ENCODE measurements around the gene DPPA3.
"Not testable (repeated sequence)": the region's sequence is repeated elsewhere in the genome, so short reads cannot be mapped to it uniquely, and the experiment has no call there.

DPPA3 gene

DNA sequence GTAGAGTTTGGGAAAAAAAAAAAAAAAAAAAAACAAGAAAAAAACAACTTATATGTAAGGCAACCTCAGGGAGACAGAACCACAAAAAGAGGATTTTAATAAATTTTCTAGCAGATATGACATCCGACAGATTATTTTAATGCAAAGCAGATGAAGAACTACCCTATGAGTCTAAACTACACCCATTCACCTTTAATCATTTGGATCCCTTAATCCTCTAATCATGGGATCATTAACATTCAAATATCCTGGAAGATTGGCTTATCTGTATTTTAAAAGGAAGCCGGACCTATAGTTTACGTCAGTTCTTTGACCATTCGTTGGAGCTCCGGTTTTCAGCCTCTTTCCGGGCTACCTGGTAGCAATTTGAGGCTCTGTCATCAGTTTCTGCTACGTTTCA is at the start of gene DPPA3:
TSS of gene DPPA3 (plus strand) at position 301 of the 400 bp plus-strand sequence. CDS start 138 bp downstream, outside the sequence.
- no peak for DNase-seq

DNA sequence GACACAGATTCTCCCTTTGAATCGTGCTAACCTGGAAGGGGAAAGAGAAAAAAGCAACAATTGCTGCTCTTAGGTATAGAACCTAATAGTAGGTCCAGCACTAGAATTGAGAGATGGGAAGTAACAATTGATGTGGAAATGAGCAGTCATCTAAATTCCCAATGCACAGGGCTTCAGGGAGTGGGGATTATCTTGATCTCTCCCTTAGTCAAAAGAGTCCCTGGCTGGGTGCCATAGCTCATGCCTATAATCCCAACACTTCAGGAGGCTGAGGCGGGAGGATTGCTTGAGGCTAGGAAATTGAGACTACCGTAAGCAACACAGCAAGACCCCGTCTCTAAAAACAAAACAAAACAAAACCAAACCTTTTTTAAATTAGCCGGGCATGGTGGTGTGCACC is 49.5 kb upstream of the DPPA3 start:
- DNase-seq: no peak

DNA sequence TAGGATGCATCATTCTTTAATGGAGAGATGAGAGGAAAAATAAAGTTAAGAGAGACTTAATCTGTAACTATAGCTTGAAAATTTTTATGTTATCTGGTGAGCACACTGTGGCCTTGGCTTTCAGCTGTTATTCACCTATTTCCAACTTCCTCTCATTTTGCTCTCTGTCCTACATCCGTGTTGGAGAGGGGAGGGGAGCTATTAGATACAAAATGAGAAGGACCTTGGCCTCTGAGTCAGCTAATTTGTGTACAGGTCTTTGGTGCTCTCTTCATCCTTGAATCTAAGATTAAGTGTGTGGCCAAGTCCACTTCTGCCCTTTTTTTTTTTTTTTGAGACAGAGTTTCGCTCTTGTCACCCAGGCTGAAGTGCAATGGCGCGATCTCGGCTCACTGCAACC is 44.6 kb upstream of the DPPA3 start:
- no peak for DNase-seq

DNA sequence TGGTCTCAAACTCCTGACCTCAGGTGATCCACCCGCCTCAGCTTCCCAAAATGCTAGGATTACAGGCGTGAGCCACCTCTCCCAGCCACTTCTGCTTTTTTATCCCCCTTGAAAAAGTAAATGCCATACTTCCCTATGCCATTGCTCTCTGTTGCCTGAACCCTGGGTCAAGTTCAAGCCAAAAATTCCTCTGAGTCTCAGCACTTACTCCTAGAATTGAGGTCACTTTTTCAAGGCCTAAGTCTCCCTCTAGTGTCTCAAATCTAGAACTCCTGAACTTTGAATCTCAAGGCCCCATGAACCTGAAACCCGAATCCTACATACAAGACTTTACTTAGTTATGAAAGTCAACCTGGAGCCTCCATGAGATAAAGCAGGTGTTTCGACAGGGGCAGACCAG is 44.1 kb upstream of the DPPA3 start:
- DNase-seq: no peak

DNA sequence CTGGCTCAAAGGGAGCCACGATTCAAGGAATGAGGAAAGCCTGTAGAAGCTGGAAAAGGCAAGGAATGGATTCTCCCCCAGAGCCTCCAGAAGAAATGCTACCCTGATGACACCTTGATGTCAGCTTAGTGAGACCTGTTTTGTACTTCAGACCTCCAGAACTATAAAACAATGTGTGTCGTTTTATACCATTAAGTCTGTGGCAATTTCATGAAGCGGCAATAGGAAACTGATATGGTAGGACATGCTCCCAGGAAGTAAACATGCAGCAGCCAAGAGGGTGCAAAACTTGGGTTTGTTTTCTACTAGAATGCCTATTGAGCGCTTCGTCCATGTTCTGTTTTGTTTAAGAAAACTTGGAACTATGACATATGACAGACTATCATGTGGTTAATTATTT is 43.1 kb upstream of the DPPA3 start:
- no peak for DNase-seq

DNA sequence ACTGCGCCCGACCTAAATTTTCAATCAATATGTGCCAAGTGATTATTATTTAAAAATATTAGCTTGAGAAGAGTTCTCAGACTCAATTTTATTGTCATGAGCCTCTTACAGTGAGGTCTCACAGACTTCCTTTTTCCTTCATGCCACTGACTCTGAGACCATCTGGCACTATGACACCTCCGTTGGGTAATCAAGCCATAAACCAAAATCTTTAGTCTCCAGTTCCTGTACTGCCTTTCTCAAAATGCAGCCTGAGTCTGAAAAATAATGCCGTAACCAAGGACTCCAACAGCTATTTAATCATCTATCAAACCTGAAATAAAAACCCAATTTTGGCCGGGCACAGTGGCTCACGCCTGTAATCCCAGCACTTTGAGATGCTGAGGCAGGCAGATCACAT is 35.8 kb upstream of the DPPA3 start:
- not testable (repeated sequence) for DNase-seq

DNA sequence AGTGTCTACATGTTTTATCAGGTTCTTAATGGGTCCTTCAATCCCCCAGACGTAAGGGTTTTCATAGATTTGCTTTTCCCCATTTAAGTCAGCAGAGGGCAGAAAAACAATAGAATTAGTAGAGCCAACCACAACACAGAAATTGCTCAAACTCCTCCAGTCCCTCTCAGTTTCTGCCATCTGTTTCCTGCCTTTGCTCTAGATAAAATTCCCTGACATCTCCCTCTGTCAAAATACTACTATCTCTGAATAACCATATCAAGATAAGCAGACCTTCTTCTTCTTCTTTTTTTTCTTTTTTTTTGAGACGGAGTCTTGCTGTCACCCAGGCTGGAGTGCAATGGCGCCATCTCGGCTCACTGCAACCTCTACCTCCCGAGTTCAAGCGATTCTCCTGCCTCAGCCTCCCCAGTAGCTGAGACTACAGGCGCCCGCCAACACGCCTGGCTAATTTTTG is 33.8 kb upstream of the DPPA3 start:
- not testable (repeated sequence) for DNase-seq

DNA sequence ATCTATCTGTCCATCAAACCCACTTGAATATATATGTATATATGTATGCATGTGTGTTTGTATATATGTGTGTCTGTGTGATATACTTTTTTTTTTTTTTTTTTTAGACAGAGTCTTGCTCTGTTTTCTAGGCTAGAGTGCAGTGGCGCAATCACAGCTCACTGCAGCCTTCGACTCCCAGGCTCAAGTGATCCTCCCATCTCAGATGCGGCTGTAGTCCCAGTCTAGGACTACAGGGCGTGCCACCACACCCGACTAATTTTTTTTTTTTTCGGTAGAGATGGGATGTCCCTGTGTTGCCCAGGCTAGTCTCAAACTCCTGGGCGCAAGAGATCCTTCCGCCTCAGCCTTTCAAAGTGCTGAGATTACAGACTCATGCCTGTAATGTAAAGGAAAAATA is 32.5 kb upstream of the DPPA3 start:
- DNase-seq: no peak

DNA sequence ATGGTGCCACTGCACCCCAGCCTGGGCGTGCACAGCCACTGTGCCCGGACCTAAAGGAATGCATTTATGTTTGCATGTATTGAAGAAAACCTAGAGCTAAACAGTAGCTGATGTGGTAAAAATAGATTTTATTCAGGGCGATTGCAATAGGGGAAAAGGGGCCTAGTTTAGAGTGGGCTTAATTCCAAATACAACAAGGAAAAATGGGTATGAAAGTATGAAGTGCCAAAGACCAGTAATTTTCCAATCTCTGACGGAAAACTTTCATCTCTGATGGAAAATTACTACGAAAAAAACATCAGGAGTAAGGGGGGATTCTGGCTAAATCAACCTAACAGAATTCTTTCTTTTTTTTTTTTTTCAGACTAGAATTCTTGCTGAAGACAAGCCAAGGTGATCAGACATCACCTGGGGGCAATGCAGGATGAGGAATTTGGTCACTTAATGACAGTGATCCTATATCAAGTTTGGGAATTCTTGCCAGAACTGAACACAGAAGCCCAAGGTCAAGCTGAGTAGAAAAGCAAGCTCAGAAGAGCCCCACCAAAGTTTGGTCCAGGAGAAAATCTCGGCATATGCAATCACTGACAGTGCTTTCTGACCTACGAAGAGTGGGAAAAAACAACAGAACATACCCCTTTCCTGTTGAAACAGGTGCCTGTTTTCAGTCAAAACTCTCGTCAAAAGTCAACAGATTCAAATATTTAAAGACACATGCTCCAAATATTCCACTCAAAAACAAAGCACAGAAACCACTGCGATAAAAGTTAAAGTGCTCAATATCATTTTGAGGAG is 31.8 kb upstream of the DPPA3 start:
- DNase-seq: no peak

DNA sequence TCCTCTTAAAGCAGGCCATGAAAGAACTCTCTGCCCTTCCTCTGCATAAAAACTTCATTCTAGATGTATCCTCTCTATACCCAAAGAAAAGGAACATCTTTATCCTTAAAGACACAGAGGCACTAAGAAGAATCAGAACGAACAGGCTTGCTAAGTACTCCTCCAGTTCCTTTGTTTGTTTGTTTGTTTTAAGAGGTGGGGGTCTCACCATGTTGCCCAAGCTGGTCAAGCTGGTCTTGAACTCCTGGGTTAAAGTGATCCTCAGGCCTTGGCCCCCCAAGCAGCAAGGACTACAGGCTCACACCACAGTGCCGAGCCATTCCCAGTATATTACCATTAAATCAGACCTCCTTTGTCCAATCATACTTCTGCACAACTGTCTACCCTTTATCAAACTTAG is 29.7 kb upstream of the DPPA3 start:
- no peak for DNase-seq

DNA sequence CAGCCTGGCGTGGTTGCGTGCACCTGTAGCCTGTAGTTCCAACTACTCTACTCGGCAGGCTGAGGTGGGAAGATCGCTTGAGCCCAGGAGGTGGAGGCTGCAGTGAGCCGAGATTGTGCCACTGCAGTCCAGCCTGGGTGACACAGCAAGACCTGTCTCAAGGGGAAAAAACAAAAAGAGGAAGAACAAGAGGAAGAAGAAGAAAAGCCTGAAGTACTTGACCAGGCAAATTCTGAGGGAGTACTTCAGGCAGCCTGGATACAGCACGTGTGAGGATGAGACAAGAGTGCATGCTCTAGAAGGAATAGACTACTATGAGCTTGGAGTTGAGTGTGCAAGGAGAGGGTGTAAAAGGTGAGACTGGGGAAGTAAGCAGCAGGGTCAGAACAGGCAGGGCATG is 17.4 kb upstream of the DPPA3 start:
- DNase-seq: no peak

DNA sequence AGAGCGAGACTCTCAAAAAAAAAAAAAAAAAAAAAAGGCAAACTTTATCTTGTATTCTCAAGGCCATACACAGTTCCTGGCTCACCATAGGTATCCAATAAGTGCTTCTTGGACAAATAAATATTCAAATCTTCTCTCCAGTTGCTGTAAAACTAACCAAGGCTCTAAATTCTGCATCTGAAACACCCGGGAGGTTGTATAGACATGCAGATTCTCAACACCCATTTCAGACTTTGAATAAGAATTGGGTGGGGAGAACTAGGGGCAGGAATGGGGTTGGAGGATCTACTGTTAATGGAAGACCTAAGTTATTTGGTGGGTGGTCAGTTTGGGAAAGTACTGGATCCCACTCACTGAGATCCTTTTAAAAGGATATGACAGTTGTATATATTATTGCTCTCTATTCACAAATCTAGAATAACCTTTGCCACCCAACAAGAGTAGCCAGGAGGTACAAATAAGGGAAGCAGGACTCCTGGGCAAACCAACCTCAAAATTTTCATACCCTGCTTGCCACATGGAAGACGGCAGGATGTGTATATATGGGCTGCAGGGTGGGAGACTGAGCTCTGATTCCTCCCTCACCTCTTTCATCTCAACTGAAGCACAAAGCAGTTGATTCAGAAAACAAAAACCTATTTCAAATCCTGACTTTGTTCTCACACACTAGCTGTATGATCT is 16.5 kb upstream of the DPPA3 start:
- no peak for DNase-seq

DNA sequence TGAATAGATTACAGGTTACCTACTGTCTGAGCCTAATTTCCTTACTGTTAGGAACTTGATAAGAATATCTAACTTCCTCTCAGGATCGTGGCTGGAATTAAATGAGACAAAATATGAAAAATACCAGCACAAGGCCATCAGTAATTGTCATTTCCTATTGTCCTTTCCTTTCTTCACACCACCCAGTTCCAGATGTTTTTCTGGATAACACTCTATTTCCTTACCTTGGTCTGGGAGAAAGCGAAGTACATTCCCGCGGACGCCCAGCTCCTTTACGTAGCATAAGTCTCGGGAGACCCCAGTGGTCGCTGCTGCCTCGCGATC is 16.0 kb upstream of the DPPA3 start:
- DNase-seq: no peak

DNA sequence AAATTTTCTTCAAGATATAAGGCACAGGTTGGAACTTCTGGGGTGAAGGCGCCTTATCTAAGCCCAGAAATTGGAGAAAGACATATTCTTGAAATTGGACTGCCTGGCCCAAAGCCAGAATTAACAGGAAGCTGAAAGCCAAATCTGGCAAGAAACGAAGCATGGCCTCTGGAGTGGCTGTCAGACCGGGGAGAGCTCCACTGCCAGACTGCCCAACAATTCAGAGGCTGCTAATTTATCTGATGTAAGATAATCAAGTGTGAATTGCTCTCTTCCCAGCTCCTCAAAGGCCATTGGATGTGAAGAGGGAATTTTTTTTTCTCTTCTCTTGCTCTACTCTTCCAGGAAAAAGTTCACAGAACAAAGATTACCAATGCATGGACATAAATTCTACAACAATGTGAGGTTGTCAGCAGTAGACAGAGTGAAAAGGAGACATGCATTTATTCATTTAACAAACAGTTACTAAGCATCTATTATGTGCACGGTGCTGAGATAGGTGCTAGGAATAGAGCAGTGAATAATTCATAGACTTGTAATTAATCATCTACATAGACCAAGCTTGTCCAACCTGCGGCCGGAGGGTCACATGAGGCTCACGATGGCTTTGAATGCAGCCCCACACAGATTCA is 15.6 kb upstream of the DPPA3 start, which contains the start of gene GDF3:
TSS of gene GDF3 (minus strand) at position 210 of the 632 bp plus-strand sequence. CDS start at position 163, 47 bp downstream.
- DNase-seq: no peak

DNA sequence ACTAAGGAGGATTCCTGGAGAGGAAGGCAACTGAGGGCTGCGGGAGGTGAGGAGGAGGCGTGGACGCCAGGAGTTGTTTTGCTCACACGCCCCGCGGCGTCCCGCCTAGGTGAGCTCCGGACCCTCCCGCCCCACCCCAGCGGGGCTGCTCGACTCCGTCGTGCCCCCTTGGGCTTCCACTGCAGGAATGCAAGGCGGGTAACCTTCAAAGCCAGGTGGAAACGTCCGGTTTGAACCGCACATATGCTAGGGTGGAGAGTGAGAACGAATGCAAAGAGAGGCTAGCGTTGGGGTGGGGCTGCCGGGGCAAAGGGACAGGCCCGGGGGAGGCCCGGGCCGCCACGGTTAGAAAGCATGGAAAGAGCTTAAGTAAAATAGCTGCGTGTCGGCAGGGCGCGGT is 5.4 kb upstream of the DPPA3 start:
- no peak for DNase-seq

DNA sequence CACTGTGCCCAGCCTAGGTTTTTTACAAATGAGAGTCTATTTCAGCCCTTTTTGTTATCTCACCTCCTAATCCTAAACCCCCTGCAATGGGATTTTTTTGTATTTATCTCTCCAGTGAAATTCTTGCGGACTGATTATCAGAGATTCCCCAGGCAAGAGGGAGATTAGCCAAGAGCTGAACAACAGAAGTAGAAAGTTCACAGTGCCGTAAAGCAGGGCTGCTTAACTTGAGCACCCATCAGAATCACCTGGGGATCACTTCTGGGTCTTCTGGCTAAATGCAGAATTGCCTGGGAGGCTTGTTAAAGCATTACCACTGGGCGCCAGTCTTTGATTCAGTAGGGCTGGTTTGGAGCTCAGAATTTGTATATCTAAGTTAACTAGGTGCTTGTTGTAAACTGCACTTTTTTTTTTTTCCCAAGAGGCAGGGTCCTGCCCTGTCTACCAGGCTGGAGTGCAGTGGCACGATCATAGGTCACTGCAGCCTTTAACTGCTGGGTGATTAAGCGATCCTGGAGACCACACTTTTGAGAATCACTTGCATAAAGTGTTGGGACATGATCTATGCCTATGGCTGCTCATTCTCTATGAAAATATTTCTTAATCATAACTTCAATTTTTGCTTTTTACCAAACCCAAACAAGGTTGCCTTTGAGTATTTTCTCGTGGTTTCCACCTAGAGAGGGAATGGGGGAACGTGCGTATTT is 1.1 kb upstream of the DPPA3 start:
- DNase-seq: no peak

DNA sequence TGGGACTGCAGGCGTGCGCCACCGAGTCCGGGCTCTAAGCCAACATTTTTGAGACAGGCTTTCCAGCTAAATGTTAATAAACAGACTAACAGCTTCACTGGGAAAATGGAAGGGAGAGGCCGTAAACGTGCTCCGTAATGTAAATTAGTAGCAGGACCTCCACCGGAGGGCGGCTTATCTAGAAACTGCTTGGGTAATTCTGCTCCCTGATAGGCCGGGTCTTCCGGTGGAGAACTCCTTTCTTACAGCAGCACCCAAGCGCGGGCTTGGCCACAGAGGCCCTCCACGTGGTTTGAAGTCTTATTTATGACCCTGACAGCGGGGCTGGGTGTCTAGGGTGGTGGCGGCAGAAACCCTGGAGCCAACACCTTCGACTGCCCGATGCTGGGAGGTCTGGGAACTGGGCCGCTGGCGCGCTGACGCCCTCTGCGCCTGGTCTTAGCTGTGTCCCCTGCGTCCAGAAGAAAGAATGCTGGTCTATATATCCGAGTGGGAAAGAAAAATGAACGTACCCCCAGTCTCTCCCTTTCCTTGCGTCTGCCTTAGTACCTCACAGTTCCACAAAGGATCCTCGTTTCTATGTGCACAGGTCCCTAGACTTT is 1.7 kb downstream of the DPPA3 start:
- no peak for DNase-seq

DNA sequence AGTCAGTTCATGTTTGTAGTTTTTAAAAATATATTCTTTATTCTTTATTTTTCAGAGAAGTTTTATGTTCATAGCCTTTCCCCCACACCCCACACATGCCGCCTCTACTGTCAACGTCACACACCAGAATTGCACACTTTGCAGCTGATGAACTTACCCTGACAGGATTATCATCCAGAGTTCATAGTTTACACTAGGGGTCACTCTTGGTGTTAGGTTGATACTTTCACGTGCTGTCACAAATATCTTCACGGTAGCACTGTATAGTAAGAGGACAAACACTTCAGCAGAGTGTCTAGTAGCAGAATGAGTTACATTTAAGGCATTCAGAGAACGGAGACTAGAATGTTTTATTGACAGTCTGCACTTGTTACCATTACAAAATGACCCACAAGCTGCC is 5.1 kb downstream of the DPPA3 start:
- DNase-seq: no peak

DNA sequence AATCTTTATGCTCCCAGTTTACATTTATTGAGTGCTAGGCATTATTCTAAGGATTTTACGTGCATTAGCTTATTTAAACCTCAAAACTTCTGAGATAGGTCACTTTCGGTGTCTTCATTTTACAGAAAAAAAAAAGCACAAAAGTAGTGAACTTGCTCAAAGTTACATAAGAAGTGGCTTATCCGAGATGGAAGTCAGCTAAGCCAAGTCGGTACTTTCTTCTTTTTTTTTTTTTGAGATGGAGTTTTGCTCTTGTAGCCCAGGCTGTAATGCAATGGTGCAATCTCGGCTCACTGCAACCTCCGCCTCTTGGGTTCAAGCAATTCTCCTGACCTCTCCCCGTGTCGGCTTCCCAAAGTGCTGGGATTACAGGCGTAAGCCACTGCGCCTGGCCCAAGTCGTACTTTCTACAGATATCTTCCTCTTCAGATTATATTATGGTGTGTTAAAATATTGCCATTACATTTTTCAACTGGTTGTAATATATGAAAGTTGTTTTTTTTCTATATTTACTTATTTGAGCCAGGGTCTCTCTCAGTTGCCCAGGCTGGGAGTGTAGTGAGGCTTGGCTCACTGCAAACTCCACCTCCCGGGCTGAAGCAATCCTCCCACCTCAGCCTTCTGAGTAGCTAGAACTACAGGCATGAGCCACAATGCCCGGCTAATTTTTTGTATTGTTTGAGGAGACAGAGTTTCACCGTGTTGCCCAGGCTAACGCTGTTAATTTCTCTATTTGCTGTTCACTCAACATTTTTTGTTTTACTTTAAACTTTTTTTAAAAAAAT is 8.9 kb downstream of the DPPA3 start:
- no peak for DNase-seq

DNA sequence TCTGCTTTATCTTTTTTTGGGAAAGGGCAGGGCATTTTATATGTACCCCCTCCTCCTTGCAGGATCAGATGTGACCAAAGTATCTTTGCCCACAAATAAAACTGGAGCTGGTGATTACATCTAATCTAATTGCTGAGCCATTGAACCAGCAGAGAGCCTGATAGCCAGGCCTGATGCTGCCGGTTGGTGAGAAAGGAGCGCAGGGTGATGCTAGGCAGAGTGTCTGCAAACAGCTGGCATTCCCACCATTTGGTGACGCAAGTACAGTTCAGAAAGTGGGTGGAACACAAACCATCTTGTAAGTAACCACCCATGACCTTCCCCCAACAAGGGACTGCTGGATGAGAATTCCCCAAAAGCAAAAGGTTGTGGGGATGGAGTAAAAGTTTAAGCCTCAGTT is 12.7 kb downstream of the DPPA3 start:
- no peak for DNase-seq

DNA sequence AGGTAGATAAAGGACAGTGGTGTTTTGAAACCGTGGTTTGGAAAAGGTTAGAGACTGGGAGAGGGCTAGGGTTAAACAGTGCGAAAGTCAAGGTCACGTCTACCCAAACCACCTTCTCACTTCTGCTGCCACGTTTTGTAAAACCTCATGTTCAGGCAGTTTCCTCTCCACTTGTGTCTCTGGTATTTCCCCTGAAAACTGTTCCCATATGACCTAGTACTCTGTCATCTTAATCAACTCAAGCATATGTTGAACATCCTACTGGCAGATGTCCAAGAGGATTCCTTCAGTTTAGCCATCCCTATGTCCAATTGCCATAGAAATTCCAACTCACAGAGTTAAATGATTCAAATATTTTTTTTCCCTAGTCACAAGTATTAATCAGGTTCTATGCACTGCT is 18.5 kb downstream of the DPPA3 start:
- no peak for DNase-seq

DNA sequence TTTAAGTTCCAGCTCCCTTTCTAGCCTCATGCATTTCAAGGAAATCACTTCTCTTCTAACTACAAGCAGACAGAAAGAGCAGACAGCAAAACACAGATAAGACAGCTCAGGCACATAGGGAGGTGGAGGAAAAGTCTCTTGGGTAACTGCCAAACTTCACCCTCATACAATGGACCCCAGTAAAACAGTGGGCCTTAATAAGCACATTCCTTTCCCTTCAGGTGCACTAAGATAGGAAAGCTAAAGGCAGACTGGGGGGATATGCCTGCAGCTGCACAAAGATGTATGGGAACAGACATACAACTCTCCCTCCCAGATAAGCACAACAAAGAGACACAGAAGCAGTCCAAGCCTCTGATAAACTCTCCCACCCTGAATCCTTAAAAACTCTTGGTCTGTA is 19.8 kb downstream of the DPPA3 start:
- not testable (repeated sequence) for DNase-seq

All from activated naive CD4-positive, alpha-beta T cell treated with Interleukin-2 at 50 U/mL for 16 hours (primary cell).